OCI-LY3 (cell line): ENCODE measurements around the gene ME3.
"Not testable (repeated sequence)": the region's sequence is repeated elsewhere in the genome, so short reads cannot be mapped to it uniquely, and the experiment has no call there.

Source experiments
- CTCF ChIP-seq: fragments of 200-600, 300-600 bp; sonication (generic); IDR thresholded peaks from 2 replicates; pipeline ENCODE4 v1.5.1; 2014; ENCODE audit warnings: antibody characterized with exemption, low read length, low read depth
- EZH2phosphoT487 ChIP-seq: fragments of 200-600 bp; shearing (Covaris generic); IDR thresholded peaks from 2 replicates; pipeline ENCODE4 v1.6.1; 2018; ENCODE audit warnings: antibody characterized with exemption, mixed run types, low read depth

- not testable (repeated sequence) for TF ChIP-seq CTCF, EZH2phosphoT487
Measured at GRCh38 chr11:86423488-86423887, 248.9 kb downstream of the ME3 start.
